HG03175 (cell line): Measurements from ENCODE around the gene MYH10.

ENCODE experiments used
- ATAC-seq: cut with Tn5 transposase; IDR thresholded peaks from one replicate; pipeline ENCODE4 v1.9.1; 2021; ENCODE audit warnings: mild to moderate bottlenecking, moderate library complexity; ENCODE audit not compliant: unreplicated experiment

Gene MYH10

DNA sequence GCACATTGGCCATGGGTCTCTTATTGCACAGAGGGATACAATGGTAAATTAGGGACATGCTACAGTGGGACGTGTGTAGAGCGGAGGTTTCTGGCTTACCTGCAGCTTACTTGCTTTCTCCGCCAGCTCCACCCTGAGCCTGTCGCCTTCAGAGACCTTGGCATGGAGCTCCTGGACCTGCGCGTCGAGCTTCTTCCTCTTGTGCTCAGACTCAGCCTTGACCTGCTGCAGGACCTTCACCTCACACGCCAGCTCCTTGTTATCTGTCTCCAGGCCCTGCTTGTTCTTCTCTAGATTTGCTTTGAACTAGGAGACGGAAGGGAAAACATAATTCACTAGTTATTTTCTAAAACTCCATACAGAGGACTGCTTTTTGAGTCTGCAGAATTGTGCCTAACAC, 131.4 kb downstream of the MYH10 start:
- ATAC-seq, result no peak

GRCh38 chr17:8496081-8496480, 134.4 kb downstream of the MYH10 start:
- ATAC-seq, result no peak

GRCh38 chr17:8494506-8495111, 135.9 kb downstream of the MYH10 start:
- ATAC-seq, result no peak

DNA sequence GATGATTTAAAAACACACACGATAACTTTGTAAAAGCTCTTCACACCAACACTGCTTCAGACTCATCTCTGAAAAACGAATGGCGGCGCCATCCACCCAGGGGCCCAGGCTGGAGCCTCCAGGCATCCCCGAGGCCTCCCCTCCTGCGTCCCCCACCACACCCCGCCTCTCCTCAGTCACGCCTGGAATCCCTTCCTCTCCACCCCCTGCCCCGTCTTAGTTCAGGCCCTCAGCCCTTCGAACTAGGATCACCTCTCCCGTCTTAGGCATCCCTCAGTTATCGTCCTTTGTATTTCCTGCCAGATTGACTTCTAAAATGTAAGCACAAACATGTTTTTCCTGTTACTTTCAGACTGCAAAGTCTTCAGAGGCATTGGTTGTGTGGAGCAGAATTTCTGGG, 136.5 kb downstream of the MYH10 start:
- ATAC-seq, result no peak

DNA sequence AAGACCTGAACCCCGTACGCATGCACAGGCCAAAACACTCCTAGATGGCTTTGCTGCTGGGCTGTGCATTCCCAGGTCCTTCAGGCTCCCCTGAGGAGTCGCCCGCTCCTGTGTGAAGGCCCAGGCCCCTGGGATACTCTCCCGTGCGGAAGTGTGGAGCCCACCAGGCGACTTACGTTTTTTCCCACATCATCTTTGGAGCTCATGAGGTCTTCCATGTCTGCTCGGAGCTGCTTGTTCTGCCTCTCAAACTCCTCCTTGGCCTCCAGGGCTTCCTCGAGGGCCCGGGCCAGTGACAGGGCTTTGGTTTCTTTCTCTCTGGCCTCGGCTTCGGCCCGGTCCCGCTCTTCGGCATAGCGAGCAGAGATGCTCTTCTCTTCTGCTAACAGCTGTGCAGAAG, 138.4 kb downstream of the MYH10 start:
- no peak for ATAC-seq

DNA sequence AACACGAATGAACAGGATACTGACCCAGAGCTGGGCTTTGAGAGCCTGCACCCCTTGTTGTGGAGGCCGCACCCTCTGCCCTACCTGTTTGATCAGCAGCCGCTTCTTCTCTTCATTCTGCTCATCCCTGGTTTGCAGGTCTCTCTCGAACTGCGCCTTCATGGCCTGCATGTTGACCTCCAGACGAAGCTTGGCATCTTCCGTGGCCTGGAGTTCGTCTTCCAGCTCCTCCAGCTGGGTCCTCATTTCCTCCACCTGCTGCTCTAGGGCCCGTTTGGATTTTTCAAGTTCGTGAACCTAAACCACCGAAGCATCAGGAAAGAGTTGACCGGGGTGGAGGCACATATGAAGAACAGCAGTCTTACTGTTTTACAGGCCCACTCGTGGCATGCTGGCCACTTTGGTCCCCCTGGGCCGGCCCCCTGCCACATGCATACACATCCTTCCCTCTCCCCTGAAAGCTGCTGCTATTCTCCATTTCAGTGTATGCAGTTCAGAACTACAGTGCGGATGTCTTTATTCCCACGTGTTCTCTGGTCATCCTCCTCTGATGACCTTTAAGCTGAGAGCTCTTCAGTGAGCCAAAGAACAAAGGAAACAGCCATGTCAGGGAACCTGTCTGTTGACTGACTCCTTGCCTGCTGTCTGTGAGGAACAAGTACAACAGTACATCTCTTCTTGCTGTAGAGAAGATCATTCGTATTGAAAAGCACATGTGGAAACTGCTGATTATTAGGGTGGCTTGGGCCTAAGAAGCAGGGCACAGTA, 140.1 kb downstream of the MYH10 start:
- ATAC-seq, result no peak

GRCh38 chr17:8489841-8490240, 140.7 kb downstream of the MYH10 start:
- ATAC-seq, result no peak

DNA sequence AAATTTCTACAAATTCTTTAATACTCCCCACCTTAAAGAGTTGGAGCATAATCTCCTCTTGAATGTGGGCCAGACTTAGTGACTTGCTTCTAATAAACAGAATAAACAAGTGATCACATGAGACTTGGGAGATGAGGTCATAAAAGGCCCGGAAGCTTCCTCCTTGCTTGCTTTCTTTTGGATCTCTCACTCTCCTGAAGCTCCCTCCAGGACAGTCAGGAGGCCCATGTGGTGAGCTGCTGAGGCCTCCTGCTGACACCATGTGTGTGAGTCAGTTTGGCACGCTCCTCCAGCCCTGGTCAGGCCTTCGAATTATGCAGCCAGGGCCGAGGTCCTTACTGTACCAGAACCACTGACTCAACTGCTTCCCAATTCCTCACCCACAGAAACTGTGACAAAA, 141.6 kb downstream of the MYH10 start:
- ATAC-seq, result no peak

DNA sequence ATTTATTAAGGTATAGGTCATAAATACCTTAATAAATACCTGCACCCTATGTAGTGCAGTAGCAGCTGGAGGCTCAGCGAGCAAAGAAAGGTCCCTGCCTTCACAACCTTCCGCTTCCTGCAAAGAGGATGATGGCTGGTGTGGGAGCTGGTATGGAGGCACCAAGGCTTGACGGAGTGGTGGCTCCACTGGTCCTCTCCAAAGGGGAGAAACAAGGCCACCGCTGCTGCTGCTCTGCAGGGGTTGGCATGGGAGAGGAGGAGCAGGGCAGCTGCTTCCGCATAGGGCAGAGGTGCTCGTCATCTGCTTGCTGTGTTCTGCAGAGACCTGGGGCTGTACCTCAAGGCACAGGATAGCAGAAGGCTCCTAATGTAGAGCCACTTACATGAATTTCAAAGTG, 142.0 kb downstream of the MYH10 start:
- no peak for ATAC-seq

- no peak for ATAC-seq
These were observed 142.8 kb downstream of the MYH10 start for GRCh38 chr17:8487743-8488142.

GRCh38 chr17:8487130-8487645, 143.3 kb downstream of the MYH10 start:
- ATAC-seq, result no peak

- ATAC-seq, result no peak
These were observed 145.0 kb downstream of the MYH10 start for GRCh38 chr17:8485491-8485890.

DNA sequence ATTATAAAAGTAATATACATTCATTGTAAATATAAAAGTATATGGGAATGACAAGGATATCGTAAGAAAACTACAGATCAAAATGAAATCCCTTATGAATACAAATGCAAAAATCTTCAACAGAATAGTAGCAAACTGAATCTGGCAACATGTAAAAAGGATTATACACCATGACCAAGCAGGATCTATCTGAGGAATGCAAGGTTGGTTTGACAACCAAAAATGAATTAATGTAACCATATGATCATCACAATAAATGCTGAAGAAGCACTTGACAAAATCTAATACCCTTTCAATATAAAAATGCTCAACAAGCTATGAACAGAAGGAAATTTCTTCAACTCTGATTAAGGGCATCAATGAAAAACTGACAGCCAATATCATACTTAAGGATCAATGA, 146.1 kb downstream of the MYH10 start:
- no peak for ATAC-seq

- no peak for ATAC-seq
These were observed 148.0 kb downstream of the MYH10 start for GRCh38 chr17:8482546-8482945.

- ATAC-seq, result no peak
These were observed 148.8 kb downstream of the MYH10 start for GRCh38 chr17:8481703-8482102.

DNA sequence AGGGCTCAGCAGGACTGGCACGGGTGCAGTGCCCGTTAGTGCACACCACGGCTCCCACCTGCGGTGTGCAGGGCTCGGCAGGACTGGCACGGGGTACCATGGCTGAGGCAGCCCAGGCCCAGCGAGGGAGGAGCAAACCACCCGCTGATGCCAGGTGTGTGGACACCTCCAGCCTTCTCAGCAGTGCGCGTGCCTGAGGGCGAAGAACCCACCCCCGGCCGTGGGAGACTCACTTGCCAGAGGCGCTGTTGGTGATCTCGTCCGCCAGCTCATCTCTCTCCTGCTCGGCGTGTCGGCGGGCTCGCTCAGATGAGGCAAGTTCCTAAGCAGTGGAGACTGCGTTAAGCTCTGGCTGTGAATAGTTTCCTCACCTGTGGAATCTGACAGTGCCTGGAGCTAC, 149.4 kb downstream of the MYH10 start:
- no peak for ATAC-seq

DNA sequence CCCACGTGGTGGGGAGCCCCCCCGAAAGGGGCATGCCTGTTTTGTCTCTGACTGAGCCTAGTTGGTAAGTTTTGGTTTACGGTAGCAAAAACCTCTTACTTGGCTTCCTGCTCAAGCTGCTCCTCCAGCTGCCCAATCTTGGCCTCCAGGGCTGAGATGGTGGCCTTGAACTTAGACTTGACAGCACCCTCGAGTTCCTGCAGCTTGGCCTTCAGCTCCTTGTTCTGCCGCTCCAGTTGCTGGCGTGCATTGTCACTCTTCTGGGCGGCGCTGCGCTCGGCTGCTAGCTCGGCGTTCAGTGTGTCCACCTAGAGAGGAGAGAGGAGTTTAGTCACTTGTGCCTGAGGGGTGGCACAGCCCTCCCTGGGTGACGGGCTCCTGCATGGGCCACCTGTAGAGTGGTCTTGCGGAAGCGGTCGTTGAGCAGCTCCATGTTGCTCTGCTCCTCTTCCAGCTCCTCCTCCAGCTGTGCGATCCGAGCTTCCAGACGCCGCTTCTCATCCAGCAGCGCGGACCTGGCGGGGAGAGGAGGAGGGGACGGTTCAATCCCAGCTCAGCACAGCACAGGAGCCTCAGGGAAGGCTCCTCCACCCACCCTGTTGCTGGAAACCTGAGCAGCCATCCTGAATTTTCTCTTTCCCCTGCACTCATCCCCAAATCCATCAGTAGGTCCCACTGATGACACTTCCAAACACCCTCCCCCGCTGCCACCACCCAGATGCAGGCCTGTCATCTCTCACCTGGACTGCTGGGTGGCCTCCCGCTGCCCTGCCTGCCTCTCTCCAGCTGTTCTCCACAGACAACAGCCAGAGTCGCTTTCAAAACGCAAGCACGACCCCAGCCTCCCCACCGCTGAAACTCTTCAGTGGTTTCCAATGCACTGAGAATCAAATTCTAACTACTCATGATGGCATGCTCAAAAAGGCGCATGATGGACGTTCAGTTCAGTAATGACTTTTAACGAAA, 150.2 kb downstream of the MYH10 start:
- ATAC-seq, result no peak

- no peak for ATAC-seq
These were observed 151.0 kb downstream of the MYH10 start for GRCh38 chr17:8479431-8479947.

DNA sequence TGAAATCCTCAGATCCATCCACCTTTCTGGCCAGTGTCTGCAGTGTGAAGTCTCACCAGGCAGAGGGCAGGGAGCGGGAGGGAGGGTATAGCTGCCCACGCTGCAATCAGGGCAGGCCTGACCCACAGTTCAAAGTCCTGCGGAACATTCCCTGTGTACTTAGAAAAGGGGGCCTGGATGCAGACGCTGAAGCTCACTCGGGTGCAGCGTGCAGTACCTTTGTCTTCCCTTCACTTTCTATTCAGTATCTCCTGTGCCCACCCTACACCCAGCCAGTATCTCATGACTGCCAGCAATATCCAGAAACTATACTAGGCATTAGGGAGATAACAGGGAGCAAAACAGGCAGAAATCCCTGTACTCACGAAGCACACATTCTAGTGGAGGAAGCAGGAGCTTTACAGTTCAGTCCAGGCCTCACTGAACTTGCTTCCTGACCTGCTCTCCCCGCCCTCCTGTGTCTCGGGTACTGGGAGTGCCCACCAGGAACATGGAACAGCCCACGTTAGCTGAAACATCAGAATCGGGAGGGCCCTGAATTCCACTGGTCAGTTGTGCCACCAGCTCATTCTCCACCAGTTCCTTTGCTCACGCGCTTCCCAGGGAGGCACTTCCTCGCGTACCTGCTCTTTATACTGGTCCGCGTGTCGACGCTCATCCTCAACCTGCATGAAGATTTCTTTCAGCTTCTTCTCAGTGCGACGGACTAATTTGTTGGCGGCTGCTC, 152.6 kb downstream of the MYH10 start:
- no peak for ATAC-seq

DNA sequence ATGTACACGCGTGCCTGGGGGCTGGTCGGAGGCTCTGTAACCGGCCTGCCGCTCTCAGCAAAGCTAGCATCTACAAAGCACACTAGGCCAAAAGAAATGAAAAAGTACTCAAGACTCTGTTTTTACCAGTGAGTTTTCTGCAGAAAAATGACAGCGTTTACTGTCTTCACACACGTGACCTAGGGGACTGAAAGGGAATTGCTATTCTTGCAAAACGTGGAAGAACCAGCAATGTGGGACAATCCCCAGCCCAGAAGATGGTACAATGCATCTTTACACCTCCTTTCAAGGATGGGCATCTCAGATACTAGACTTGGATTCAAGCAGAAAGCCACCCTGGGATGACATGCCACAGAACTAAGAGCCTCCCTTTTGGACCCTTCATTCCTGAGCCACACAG, 153.4 kb downstream of the MYH10 start:
- no peak for ATAC-seq

DNA sequence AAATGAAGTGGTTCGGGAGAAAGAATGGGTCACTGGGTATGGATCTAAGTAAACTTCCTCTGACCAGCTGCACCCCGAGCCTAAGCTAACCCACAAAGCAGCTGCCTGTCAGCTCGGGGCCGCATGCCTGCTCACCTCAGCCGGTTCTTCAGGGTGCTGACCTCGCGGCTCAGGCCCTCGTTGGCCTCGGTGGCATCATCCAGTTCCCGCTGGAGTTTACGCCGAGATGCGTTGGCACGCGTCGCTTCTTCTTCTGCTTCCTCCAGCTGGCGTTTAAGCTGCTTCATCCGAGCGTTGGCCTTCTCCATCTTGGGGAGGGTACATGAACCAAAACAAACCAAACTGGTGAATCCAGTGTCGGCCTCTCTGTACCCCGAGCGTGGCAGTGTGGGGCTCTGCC, 153.8 kb downstream of the MYH10 start:
- ATAC-seq, result no peak
